Measurements from ENCODE around the gene RAD51B.

RAD51B gene

DNA sequence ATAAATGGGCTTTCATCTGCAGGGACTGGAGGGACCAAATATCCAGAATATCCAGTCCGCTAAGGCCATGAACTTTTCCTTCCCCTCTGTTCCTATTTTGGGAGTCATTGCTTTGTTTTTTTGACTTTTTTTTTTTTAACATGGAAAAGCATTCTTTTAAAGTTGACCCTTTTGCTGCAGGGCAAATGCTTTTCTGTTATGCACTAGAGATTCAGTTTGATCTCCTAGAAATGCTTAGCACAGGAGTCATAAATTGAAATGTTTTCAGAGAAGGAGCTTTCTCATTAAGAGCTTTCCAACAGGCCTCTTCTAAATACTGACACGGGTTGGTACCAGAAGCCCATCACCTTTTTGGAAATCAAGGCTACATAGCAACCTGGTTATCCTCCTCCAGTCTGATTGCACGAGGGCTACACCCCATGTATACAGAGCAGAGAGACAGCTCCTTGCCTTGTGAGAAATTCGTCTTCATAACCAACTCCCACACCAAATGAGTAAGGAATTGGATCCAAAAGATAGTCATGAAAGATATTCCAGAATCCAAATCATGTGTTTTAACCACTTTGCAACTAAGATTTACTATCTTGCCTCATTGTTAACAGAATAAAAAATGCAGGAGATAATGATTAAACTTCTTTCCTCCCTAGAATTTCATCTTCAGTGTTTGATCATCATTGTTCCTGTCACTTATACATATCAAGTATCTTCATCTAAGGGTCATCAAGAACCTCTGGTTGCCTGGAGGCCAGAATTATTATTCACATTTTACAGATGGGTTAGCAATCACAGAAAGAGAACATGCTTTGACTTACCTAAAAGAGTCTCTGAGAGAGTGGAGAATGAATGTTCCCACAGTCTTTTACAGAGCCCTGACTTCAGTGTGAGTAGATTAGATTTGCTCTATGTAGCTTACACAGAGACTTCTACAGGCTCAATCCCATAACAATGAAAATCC lies 583.9 kb downstream of the RAD51B start:
- no peak overlapping the region for H3K4me3 ChIP-seq (replicated peaks; ENCODE audit: insufficient read depth, low read length)
- no peak for DNase-seq (ENCODE audit: low read depth in 1 of 2, low spot score in 1 of 2)
- TF ChIP-seq, protein P1, sequence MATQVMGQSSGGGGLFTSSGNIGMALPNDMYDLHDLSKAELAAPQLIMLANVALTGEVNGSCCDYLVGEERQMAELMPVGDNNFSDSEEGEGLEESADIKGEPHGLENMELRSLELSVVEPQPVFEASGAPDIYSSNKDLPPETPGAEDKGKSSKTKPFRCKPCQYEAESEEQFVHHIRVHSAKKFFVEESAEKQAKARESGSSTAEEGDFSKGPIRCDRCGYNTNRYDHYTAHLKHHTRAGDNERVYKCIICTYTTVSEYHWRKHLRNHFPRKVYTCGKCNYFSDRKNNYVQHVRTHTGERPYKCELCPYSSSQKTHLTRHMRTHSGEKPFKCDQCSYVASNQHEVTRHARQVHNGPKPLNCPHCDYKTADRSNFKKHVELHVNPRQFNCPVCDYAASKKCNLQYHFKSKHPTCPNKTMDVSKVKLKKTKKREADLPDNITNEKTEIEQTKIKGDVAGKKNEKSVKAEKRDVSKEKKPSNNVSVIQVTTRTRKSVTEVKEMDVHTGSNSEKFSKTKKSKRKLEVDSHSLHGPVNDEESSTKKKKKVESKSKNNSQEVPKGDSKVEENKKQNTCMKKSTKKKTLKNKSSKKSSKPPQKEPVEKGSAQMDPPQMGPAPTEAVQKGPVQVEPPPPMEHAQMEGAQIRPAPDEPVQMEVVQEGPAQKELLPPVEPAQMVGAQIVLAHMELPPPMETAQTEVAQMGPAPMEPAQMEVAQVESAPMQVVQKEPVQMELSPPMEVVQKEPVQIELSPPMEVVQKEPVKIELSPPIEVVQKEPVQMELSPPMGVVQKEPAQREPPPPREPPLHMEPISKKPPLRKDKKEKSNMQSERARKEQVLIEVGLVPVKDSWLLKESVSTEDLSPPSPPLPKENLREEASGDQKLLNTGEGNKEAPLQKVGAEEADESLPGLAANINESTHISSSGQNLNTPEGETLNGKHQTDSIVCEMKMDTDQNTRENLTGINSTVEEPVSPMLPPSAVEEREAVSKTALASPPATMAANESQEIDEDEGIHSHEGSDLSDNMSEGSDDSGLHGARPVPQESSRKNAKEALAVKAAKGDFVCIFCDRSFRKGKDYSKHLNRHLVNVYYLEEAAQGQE (IDR thresholded peaks at IDR 0.05; ENCODE audit: insufficient replicate concordance, low read depth), result no peak
- no peak for TF ChIP-seq POLR2AphosphoS5 (IDR thresholded peaks at IDR 0.05; ENCODE audit: low read depth)
- TF ChIP-seq SPI1 (IDR thresholded peaks at IDR 0.05; ENCODE audit: borderline replicate concordance, low read depth), result no peak
- H3K27ac ChIP-seq (replicated peaks), result no peak overlapping the region
- no peaks in the 10 kb centered on the region for H3K27me3 ChIP-seq (ENCODE audit: insufficient read depth, poor library complexity, severe bottlenecking)

DNA sequence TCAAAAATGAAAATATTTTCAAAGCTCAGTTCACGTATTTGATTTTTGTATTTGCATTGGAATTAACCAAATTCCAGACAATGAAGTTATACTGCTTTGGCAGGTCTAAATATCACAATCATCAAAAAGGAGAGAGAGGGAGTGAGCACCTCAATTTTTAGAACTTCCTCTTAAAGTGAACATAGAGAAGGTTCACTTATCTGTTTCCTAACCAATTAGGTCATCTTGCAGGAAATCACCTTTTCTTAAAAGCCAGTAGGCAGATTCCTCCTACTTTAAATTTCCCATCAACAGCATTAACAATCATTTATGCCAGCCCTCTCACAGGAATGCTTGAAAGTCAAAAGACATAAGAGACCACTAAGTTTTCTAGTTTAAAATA lies 584.6 kb downstream of the RAD51B start:
- no peak overlapping the region for H3K27ac ChIP-seq (replicated peaks)
- DNase-seq (ENCODE audit: low read depth in 1 of 2, low spot score in 1 of 2), result no peak
- TF ChIP-seq SPI1 (IDR thresholded peaks at IDR 0.05; ENCODE audit: borderline replicate concordance, low read depth) (no peak), GABPA (IDR thresholded peaks at IDR 0.05; ENCODE audit: low read depth) (no peak), POLR2AphosphoS5 (IDR thresholded peaks at IDR 0.05; ENCODE audit: low read depth) (no peak)
- TF ChIP-seq, protein P1 (IDR thresholded peaks at IDR 0.05; ENCODE audit: insufficient replicate concordance, low read depth), result no peak
- TF ChIP-seq, protein P2, sequence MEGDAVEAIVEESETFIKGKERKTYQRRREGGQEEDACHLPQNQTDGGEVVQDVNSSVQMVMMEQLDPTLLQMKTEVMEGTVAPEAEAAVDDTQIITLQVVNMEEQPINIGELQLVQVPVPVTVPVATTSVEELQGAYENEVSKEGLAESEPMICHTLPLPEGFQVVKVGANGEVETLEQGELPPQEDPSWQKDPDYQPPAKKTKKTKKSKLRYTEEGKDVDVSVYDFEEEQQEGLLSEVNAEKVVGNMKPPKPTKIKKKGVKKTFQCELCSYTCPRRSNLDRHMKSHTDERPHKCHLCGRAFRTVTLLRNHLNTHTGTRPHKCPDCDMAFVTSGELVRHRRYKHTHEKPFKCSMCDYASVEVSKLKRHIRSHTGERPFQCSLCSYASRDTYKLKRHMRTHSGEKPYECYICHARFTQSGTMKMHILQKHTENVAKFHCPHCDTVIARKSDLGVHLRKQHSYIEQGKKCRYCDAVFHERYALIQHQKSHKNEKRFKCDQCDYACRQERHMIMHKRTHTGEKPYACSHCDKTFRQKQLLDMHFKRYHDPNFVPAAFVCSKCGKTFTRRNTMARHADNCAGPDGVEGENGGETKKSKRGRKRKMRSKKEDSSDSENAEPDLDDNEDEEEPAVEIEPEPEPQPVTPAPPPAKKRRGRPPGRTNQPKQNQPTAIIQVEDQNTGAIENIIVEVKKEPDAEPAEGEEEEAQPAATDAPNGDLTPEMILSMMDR (IDR thresholded peaks at IDR 0.05; ENCODE audit: insufficient read depth, low read length), result no peak
- no peak overlapping the region for H3K4me3 ChIP-seq (replicated peaks; ENCODE audit: insufficient read depth, low read length)
- H3K27me3 ChIP-seq (ENCODE audit: insufficient read depth, poor library complexity, severe bottlenecking), result no peaks in the 10 kb centered on the region

DNA sequence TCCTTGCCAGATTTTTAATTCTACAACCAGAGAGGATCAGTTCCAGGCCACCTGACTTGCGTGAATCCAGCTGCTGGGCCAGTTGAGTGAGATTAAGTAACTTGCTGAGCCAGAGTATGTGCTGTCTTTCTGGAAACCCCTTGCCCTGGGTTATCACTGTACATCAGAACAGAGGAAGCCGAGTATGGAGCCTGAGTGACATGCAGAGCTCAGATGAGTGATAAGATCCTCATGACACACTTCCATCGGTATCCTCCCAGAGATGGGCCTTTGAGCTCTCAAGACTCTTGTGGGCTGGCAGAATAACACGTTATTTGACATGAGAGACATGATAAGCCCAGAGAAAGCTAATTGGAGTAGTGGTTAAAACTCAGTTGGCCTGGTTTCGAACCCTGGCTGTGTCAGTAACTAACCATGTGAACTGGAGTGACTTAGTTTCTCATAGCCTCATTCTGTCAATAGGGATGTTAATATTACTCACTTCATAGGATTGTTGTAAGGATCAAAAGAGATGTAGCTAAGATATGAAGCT lies 585.1 kb downstream of the RAD51B start:
- H3K4me3 ChIP-seq (replicated peaks; ENCODE audit: insufficient read depth, low read length), result no peak overlapping the region
- H3K27me3 ChIP-seq (ENCODE audit: insufficient read depth, poor library complexity, severe bottlenecking), result no peaks in the 10 kb centered on the region
- no peak overlapping the region for H3K27ac ChIP-seq (replicated peaks)
- no peak for TF ChIP-seq POLR2AphosphoS5 (IDR thresholded peaks at IDR 0.05; ENCODE audit: low read depth)
- TF ChIP-seq, protein P1 (IDR thresholded peaks at IDR 0.05; ENCODE audit: insufficient replicate concordance, low read depth), result no peak
- no peak for DNase-seq (ENCODE audit: low read depth in 1 of 2, low spot score in 1 of 2)

DNA sequence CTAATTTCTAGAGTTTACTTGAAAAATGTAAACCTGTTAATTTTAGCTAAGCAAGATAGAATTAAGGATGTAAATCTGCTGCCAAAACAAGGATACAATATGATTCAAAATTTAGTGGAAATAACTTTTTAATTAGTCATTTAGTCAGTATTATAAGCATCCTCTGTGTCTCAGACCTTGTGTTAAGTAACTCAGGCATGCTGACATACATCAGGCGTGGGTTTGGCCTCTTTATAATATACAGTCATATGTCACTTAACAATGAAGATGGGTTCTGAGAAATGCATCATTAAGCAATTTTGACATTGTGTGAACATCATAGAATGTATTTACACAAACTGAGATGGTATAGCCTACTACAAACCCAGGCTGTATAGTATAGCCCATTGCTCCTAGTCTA lies 586.4 kb downstream of the RAD51B start:
- no peak overlapping the region for H3K27ac ChIP-seq (replicated peaks)
- TF ChIP-seq, protein P1 (IDR thresholded peaks at IDR 0.05; ENCODE audit: insufficient replicate concordance, low read depth), result no peak
- TF ChIP-seq, protein P2 (IDR thresholded peaks at IDR 0.05; ENCODE audit: insufficient read depth, low read length), result no peak
- no peak for TF ChIP-seq SPI1 (IDR thresholded peaks at IDR 0.05; ENCODE audit: borderline replicate concordance, low read depth)
- no peak for TF ChIP-seq POLR2AphosphoS5 (IDR thresholded peaks at IDR 0.05; ENCODE audit: low read depth)
- TF ChIP-seq GABPA (IDR thresholded peaks at IDR 0.05; ENCODE audit: low read depth), result no peak
- no peaks in the 10 kb centered on the region for H3K27me3 ChIP-seq (ENCODE audit: insufficient read depth, poor library complexity, severe bottlenecking)
- no peak overlapping the region for H3K4me3 ChIP-seq (replicated peaks; ENCODE audit: insufficient read depth, low read length)
- no peak for DNase-seq (ENCODE audit: low read depth in 1 of 2, low spot score in 1 of 2)

All from HL-60 (cell line).